Measurements from ENCODE around the gene COPZ1. TPM values are rescaled to one million over a fixed set of nuclear protein-coding genes. Genes with fewer than 3 reads are reported as not detected.

The COPZ1 gene
- polyA plus RNA-seq, 3 donors = 78.9 to 190 (median 176) TPM

DNA sequence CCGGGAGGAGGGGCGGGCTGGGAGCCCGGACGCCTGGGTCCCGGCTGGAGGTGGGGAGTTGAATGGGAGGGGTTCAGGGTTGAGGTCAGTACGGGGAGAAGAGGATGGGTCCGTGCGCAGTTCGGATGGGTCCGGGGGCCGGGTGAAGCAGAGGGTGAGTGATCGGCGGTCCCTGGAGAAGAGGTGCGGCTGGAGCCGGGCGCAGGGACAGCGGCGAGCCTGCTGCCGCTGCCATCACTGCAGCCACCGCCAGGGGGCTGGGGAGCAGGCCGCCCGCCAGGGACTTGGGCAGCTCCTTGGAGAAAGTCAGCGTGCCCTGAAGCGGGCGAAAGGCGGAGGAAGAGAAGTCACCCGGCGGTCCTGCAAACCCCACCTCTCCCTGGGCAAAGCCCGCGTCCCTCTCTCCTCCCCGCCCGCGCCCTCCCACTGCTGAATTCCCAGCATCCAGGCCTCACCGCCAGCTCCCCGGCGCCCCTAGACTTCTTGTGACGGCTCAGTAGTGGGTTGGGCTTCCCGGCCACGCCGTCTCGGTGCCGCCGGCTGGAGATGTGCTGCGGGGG is 45.3 kb downstream of the COPZ1 start:
- H3K4me3 ChIP-seq (replicated peaks in 1 of 3; ENCODE audit: low read depth in 2 of 3, low read length in 3 of 3) = no peak overlapping the region
- H2AFZ ChIP-seq (ENCODE audit: insufficient read depth, low read depth, low read length, poor library complexity, severe bottlenecking) = no peak overlapping the region

DNA sequence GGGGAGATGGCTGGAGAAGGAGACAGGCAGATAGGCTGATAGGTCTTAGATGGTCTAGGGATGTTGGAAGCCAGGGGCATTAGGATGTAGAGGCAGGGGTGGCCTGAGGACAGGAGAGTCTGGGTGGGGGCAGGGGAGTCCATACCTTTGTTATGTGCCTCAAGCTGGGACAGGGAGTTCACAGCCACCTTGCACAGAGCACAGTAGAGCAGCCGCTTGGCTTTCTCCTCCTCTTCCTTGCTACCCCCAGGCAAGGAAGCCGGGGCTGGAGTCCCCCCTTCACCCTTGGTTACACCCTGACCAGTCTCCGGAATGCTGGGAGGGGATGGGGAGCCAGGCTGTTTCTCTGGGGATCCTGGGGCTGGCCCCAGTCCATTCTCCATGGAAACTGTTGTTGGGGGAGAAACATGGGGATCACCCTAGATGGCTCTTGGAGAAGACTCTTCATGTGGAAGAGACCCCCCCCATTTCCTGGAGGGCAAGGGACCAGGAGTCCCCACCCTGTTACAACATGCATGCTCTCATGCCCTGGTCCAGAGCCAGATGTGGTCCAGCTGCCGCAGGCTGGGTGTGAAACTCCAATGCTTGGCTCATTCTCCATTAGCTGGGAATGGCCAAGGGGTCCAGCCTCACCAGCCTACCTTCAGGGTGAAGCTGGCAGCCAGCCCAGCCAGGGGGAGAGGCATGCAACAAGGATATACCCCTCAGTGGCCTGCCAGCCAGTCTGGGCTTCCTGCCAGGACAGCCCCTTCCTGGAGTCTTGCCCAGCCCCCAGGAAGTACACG is 46.6 kb downstream of the COPZ1 start:
- peaks cover 37 to 68% of the 10 kb centered on the region in 2 donors for H3K4me1 ChIP-seq (ENCODE audit: control insufficient read depth in 1 of 2, insufficient read depth in 2 of 2, low read length in 2 of 2)
- H3K36me3 Mint-ChIP-seq = peaks cover 62 to 71% of the 10 kb centered on the region in 2 donors
- WGBS (ENCODE audit: insufficient coverage) = 0% methylated on average over 2 of the region's 5 CpGs
- TF ChIP-seq, protein P1, sequence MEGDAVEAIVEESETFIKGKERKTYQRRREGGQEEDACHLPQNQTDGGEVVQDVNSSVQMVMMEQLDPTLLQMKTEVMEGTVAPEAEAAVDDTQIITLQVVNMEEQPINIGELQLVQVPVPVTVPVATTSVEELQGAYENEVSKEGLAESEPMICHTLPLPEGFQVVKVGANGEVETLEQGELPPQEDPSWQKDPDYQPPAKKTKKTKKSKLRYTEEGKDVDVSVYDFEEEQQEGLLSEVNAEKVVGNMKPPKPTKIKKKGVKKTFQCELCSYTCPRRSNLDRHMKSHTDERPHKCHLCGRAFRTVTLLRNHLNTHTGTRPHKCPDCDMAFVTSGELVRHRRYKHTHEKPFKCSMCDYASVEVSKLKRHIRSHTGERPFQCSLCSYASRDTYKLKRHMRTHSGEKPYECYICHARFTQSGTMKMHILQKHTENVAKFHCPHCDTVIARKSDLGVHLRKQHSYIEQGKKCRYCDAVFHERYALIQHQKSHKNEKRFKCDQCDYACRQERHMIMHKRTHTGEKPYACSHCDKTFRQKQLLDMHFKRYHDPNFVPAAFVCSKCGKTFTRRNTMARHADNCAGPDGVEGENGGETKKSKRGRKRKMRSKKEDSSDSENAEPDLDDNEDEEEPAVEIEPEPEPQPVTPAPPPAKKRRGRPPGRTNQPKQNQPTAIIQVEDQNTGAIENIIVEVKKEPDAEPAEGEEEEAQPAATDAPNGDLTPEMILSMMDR (IDR thresholded peaks at IDR 0.05) = no peak
- DNase-seq = no peak
- H3K4me3 ChIP-seq (replicated peaks in 1 of 3; ENCODE audit: low read depth in 2 of 3, low read length in 3 of 3) = no peak overlapping the region
- H3K36me3 ChIP-seq (replicated peaks in 1 of 2; ENCODE audit: control insufficient read depth in 1 of 2, insufficient read depth in 2 of 2, low read length in 2 of 2) = peaks cover 64 to 74% of the 10 kb centered on the region in 2 donors
- H3K79me2 ChIP-seq (ENCODE audit: insufficient read depth, low read length) = peaks cover 10% of the 10 kb centered on the region
- peak overlapping the region; percentile 28 to 46 for H3K4me3 Mint-ChIP-seq
- no peak overlapping the region for H3K4me2 ChIP-seq (replicated peaks; ENCODE audit: extremely low read depth, low read length, poor library complexity, severe bottlenecking)
- no peak overlapping the region for H2AFZ ChIP-seq (ENCODE audit: insufficient read depth, low read depth, low read length, poor library complexity, severe bottlenecking)
- no peak overlapping the region for H3K9ac ChIP-seq (ENCODE audit: insufficient read depth, low read length, poor library complexity, severe bottlenecking)
- peak overlapping the region in 1 of 2 donors; percentile 45 for H3K27ac ChIP-seq (ENCODE audit: low read depth in 1 of 2, low read length in 2 of 2)
- peaks cover 78% of the 10 kb centered on the region for H3K4me1 Mint-ChIP-seq
- peaks cover 79% of the 10 kb centered on the region for H4K20me1 ChIP-seq (ENCODE audit: insufficient read depth, low read length)
- no peaks in the 10 kb centered on the region for H3K9me3 ChIP-seq (replicated peaks in 1 of 2; ENCODE audit: control insufficient read depth in 1 of 2, insufficient read depth in 1 of 2, low read length in 2 of 2)
- intact Hi-C loops (cut with micrococcal nuclease) = loop anchor here in 1 of 2 donors (5.0 kb wide), 1 partner anchor 34 kb away; no protein-coding TSS in a partner anchor
- peaks cover 0 to 2% (median 0%) of the 10 kb centered on the region in 7 donors for H3K9me3 Mint-ChIP-seq
- H3K27me3 Mint-ChIP-seq (ENCODE audit: low read depth in 3 of 3) = peaks cover 0 to 2% (median 0%) of the 10 kb centered on the region in 3 donors
- no peaks in the 10 kb centered on the region for H3K27me3 ChIP-seq (ENCODE audit: control insufficient read depth in 2 of 2, insufficient read depth in 2 of 2, low read length in 2 of 2)
- peak overlapping the region in 6 of 7 donors; percentile 49 to 86 (median 65) for H3K27ac Mint-ChIP-seq

More for the DNA sequence above, 45.3 kb downstream of the COPZ1 start:
- H3K27ac ChIP-seq (ENCODE audit: low read depth in 1 of 2, low read length in 2 of 2) = no peak overlapping the region
- peak in 2 of 3 donors; percentile 41 to 44 for DNase-seq
- H3K4me3 Mint-ChIP-seq = no peak overlapping the region
- H3K9me3 Mint-ChIP-seq = peaks cover 0 to 2% (median 0%) of the 10 kb centered on the region in 7 donors
- intact Hi-C loops (cut with micrococcal nuclease) = loop anchor here in 1 of 2 donors (5.0 kb wide), 1 partner anchor 33 kb away; no protein-coding TSS in a partner anchor
- H4K20me1 ChIP-seq (ENCODE audit: insufficient read depth, low read length) = peaks cover 66% of the 10 kb centered on the region
- WGBS (ENCODE audit: insufficient coverage) = 84% methylated on average over 24 of the region's 44 CpGs
- no peak overlapping the region for H3K9ac ChIP-seq (ENCODE audit: insufficient read depth, low read length, poor library complexity, severe bottlenecking)
- H3K36me3 Mint-ChIP-seq = peaks cover 49 to 59% of the 10 kb centered on the region in 2 donors
- H3K9me3 ChIP-seq (replicated peaks in 1 of 2; ENCODE audit: control insufficient read depth in 1 of 2, insufficient read depth in 1 of 2, low read length in 2 of 2) = no peaks in the 10 kb centered on the region
- peak overlapping the region in 1 of 7 donors; percentile 26 for H3K27ac Mint-ChIP-seq
- H3K36me3 ChIP-seq (replicated peaks in 1 of 2; ENCODE audit: control insufficient read depth in 1 of 2, insufficient read depth in 2 of 2, low read length in 2 of 2) = peaks cover 53 to 61% of the 10 kb centered on the region in 2 donors
- peaks cover 3% of the 10 kb centered on the region for H3K79me2 ChIP-seq (ENCODE audit: insufficient read depth, low read length)
- TF ChIP-seq, protein P1 (IDR thresholded peaks at IDR 0.05) = peak; percentile 66
- H3K4me1 Mint-ChIP-seq = peaks cover 70% of the 10 kb centered on the region
- peaks cover 44 to 69% of the 10 kb centered on the region in 2 donors for H3K4me1 ChIP-seq (ENCODE audit: control insufficient read depth in 1 of 2, insufficient read depth in 2 of 2, low read length in 2 of 2)
- H3K27me3 Mint-ChIP-seq (ENCODE audit: low read depth in 3 of 3) = peaks cover 0 to 2% (median 0%) of the 10 kb centered on the region in 3 donors
- H3K4me2 ChIP-seq (replicated peaks; ENCODE audit: extremely low read depth, low read length, poor library complexity, severe bottlenecking) = no peak overlapping the region
- H3K27me3 ChIP-seq (ENCODE audit: control insufficient read depth in 2 of 2, insufficient read depth in 2 of 2, low read length in 2 of 2) = no peaks in the 10 kb centered on the region
